ENCODE measurements around the gene RABAC1.
A peak's percentile ranks its signal among the peaks of the same experiment; 100 is the strongest.
"Not testable (repeated sequence)": the region's sequence is repeated elsewhere in the genome, so short reads cannot be mapped to it uniquely, and the experiment has no call there.

RABAC1 gene

GRCh38 chr19:41947091-41947490, 12.0 kb downstream of the RABAC1 start:
- DNase-seq (ENCODE audit: low read depth in 2 of 2), result no peak

GRCh38 chr19:41945135-41945766, 13.9 kb downstream of the RABAC1 start:
- DNase-seq (ENCODE audit: low read depth in 2 of 2), result peak; percentile 76 to 81

DNA sequence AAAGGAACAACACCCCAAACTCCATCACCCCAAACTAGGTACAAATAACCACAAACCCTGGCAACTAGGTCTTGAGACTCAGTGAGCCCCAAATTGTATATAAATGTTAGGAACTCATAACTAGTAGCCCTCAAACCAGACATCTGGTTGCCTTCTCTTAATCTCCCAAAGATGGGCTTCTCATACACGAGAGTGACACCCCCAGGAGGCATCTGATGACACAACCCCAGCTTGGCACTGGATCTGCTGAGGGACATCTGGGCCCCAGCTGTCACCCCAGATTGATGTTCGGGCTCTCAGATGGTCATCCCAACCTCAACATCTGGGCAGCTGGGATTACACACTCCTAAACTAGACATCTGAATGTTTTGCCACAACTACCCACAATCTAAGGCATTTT, 14.8 kb downstream of the RABAC1 start:
- no peak for DNase-seq (ENCODE audit: low read depth in 2 of 2)

DNA sequence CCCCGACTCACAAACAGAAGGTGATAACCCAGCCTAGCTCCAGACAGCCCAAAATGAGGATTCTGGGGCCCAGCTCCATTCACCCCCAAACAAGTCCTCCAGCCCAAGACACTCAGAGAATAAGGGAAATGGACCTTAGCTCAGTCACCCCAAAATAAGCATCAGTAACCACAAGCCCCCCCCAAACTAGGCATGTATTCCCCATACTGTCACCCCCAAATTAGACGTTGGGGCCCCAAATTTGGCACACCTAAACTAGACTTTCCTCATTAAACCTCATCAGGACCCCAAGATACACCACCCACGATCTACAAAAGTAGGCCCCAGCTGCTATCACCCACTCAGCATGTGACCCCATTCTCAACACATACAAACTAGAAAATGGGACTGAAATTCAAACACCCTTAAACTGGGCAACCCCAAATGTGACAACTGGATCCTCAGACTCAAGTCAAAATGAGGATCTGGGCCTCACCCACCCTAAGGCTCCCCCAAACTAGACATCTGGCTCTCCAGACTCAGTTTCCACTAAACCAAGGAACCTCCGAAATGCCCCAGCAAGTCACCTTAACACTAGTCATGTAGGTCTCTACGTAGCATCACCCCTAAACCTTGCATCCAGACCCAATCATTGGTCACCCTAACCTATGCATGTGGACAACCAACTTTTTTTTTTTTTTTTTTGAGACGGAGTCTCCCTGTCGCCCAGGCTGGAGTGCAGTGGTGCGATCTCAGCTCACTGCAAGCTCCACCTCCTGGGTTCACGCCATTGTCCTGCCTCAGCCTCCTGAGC, 17.5 kb downstream of the RABAC1 start:
- DNase-seq (ENCODE audit: low read depth in 2 of 2), result no peak

DNA sequence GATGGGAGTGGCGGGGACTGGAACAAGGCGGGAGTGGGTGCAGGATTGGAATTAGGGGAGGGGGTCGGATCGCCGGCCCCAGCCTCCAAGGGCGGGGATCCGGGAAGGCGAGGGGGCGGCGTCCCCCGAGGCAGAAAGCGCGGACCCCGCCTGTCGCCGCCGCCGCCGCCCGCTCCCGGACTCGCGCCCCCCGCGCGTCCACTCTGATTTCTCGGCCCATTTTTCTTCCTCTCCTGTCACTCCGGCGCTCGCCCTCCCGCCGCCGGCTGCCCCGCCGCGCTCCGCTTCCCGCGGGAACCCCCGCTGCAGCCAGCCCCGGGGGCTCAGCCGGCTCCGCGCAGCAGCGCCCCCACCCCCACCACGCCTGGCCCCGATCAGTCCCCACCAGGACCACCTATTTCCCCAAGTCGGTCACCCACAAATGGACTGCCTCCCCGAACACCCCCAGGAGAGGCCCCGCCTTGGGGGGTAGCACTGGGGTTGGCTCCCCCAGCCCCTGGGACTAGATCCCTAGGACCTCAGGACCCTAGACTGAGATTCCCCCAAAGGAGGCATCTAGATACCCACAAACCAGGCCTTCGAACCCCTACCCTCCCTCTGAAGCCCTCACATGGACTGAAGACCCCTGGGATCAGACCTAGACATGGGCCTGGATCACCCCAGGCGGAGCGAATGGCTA, 18.3 kb downstream of the RABAC1 start:
- no peak for DNase-seq (ENCODE audit: low read depth in 2 of 2)

DNA sequence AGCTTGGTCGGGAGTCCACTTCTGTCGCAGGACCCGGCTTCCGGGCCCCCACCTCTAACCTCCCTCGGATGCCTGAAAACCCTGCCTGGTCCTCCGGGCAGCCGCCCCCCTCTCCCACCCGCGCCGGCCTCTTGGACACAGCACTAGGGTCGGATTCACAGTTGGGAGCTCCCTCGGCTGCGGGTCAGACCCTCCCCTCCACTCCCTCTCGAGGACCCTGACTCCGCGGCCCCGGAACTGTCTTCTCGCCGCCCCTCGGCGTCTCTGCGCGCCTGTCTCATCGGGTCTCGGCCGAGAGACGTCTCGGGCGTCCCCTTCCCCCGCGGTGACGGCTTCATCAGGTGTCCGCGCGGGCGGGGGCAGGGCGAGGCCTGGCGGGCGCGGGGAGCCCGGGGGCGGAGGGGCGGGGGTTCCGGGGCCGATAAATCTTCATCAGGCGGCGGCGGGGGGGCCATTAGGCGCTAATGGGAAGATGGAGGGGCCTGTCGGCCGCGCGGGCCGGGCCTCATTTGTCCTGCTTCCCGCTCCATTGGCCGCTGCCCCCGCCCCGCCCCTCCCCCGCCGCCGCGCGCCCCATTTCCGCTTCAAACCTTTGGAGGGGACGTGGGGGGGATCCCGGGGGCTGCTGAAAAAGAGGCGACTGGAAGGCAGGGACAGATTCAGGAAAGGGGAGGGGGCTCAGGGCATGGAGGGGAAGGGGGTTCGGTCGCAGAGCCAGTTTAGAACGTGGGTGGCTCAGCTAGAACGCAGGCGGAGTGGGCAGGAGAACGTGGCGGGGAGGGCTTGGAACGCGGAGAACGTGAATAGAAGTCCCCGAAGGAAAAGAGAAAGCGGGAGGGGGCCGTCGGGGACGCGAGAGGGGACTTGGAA, 19.0 kb downstream of the RABAC1 start:
- DNase-seq (ENCODE audit: low read depth in 2 of 2), result peak in 1 of 2 donors; percentile 42

DNA sequence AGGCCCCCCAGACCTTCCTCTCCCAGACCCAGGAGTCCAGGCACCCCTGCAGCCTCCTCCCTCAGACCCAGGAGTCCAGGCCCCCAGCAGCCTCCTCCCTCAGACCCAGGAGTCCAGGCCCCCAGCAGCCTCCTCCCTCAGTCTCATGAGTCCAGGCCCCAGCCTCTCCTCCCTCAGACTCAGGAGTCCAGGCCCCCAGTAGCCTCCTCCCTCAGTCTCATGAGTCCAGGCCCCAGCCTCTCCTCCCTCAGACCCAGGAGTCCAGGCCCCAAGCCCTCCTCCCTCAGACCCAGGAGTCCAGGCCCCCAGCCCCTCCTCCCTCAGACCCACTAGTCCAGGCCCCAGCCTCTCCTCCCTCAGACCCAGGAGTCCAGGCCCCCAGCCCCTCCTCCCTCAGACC, 19.9 kb downstream of the RABAC1 start:
- not testable (repeated sequence) for DNase-seq (ENCODE audit: low read depth in 2 of 2)

DNA sequence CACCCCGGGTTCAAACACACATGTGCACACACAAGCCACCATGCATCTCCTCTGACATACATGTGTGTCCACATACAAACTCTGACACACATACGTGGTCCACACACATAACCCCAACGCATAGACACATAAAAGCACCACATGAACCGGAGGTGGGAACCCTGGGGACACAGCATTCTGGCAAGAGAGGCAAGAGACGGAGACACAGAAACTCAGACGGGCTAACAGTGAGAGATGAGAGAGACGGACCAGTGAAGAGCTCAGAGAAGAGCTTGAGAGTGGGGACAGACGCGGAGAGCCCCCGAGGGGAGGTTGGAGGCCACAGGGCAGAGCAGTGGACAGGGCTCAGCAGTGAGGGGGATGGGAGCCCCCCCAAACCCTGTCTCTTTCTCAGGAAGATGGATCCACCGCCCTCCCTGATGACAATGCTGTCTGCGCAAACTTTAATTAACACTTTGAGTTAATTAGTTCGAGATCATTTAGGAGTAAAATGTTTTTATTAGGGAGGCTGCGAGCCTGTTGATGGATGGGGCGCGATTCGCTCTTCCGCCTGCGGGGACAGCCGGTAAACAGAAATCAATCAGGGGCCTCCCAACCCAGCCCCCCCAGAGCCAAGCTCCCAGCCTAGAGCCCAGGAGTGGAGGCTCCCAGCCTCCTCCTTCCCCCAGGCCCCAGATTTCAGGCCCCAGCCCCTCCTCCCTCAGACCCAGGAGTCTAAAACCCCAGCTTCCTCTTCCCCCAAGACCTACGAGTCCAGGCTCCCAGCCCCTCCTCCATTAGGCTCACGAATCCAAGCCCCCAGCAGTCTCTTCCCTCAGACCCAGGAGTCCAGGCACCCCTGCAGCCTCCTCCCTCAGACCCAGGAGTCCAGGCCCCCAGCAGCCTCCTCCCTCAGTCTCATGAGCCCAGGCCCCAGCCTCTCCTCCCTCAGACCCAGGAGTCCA, 21.3 kb downstream of the RABAC1 start:
- no peak for DNase-seq (ENCODE audit: low read depth in 2 of 2)

DNA sequence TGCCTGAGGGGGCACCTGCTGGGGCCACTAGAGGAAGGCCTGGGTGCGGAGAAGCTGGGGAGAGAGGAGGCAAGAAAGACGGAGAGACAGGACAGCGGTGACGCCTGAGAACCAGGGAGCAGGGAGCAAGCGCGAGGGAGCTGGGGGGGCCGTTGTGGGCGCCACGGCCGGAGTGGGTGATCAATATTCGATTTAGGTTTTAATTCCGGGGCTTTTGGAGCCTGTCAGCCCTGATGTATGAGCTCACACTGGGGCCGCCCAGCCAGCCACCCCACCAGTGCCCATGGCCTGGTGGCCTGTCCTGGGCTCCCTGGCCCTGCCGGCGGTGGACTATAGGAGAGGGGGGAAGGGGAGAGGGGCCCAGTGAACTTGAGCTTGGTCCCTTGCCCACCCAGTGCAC, 22.2 kb downstream of the RABAC1 start:
- no peak for DNase-seq (ENCODE audit: low read depth in 2 of 2)

DNA sequence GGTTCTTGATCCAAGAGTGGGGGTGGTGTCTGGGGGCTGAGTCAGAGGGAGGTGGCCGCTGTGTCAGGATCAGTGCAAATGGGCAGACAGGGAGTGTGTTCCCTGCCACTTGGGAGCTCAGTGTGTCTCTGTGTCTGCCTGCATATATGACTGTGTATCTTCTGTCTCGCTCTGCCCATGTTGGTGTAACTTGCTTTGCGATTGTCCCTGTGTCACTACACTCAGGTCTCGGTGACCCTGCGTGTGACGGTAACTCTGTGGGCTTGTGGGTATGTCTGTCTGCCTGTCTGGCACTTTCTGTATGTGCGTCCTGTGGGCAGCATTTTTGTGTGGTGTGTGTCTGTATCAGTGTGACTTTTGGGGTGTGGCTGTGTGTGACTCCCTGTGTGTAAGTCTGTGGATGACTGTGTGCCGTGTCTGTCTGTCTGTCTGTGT, 22.7 kb downstream of the RABAC1 start:
- peak in 1 of 2 donors; percentile 28 for DNase-seq (ENCODE audit: low read depth in 2 of 2)

- DNase-seq (ENCODE audit: low read depth in 2 of 2), result no peak
These were observed 23.2 kb downstream of the RABAC1 start for GRCh38 chr19:41935760-41936415.

GRCh38 chr19:41934849-41935374, 24.2 kb downstream of the RABAC1 start:
- peak; percentile 65 to 66 for DNase-seq (ENCODE audit: low read depth in 2 of 2)

GRCh38 chr19:41933693-41934426, 25.3 kb downstream of the RABAC1 start:
- no peak for DNase-seq (ENCODE audit: low read depth in 2 of 2)

DNA sequence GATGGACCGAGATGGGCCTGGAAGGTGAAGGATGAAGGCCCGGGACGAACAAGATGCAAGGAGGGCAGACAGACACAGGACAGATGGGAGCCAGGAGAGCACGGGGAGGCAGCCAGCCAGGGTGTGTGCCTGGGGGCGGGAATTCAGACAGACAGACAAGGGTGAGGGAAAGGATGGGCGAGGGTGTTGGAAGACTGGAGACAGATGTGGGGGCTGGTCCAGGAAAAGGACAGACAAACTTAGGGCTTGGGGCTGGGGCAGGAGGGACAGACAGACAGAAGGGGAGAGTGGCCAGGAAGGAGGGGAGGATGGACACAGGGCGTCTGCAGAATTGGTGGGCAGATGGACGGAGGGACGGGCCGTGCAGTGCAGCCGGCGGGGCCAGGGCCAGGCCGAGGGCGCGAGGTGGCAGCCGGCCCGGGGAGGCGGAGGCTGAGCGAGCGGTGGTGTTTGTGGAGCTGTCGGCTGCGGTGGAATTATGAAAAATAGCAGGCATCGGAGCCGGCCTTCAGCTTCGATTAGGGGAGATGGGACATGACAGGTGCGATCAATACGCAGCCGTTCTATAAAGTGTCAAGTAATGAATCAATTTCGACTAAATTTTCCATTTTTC, 26.3 kb downstream of the RABAC1 start:
- no peak for DNase-seq (ENCODE audit: low read depth in 2 of 2)

- no peak for DNase-seq (ENCODE audit: low read depth in 2 of 2)
These were observed 26.8 kb downstream of the RABAC1 start for GRCh38 chr19:41932259-41932719.

GRCh38 chr19:41930926-41931592, 28.1 kb downstream of the RABAC1 start:
- no peak for DNase-seq (ENCODE audit: low read depth in 2 of 2)

GRCh38 chr19:41930322-41930722, 28.8 kb downstream of the RABAC1 start:
- DNase-seq (ENCODE audit: low read depth in 2 of 2), result no peak

GRCh38 chr19:41929536-41930071, 29.5 kb downstream of the RABAC1 start:
- no peak for DNase-seq (ENCODE audit: low read depth in 2 of 2)
